GM20431 (cell line): Measurements from ENCODE around the gene SCNN1A.

Experiments
- in situ Hi-C: fragments of 300-500 bp; cut with MseI, MboI; formaldehyde crosslinking; loops from one replicate; pipeline ENCODE4 v1.15.0; 2020; ENCODE audit warnings: low sequenced_read_pairs; ENCODE audit not compliant: unreplicated experiment

SCNN1A gene

GRCh38 chr12:6384499-6385436 is 9.4 kb upstream of the SCNN1A start:
- in situ Hi-C loops, result no loop called here

- in situ Hi-C loops, result no loop called here
Observed at GRCh38 chr12:6383572-6384498, 8.5 kb upstream of the SCNN1A start, which contains the start of gene LTBR. TSS of gene LTBR (plus strand) at chr12:6384162. CDS start at chr12:6384359, 197 bp downstream.

GRCh38 chr12:6382982-6383381 is 7.6 kb upstream of the SCNN1A start:
- in situ Hi-C loops, result no loop called here

GRCh38 chr12:6382371-6382770 is 7.0 kb upstream of the SCNN1A start:
- in situ Hi-C loops, result no loop called here

- in situ Hi-C loops, result no loop called here
Observed at GRCh38 chr12:6380141-6381121, 5.1 kb upstream of the SCNN1A start.

GRCh38 chr12:6378709-6379472 is 3.5 kb upstream of the SCNN1A start:
- in situ Hi-C loops, result no loop called here

- in situ Hi-C loops, result no loop called here
Observed at GRCh38 chr12:6377667-6377994, 2.3 kb upstream of the SCNN1A start.

- in situ Hi-C loops, result no loop called here
Observed at GRCh38 chr12:6376870-6377666, 1.7 kb upstream of the SCNN1A start.

GRCh38 chr12:6376079-6376869 is 911 bp upstream of the SCNN1A start:
- in situ Hi-C loops, result no loop called here

GRCh38 chr12:6374786-6375160 is 590 bp downstream of the SCNN1A start:
- in situ Hi-C loops, result no loop called here

- in situ Hi-C loops, result no loop called here
Observed at GRCh38 chr12:6374028-6374785, 1.2 kb downstream of the SCNN1A start.

- in situ Hi-C loops, result no loop called here
Observed at GRCh38 chr12:6373022-6373787, 2.2 kb downstream of the SCNN1A start.

- in situ Hi-C loops, result no loop called here
Observed at GRCh38 chr12:6372403-6373003, 2.9 kb downstream of the SCNN1A start.

GRCh38 chr12:6370994-6371754 is 4.2 kb downstream of the SCNN1A start:
- in situ Hi-C loops, result no loop called here

- in situ Hi-C loops, result no loop called here
Observed at GRCh38 chr12:6370576-6370935, 4.8 kb downstream of the SCNN1A start.
